ENCODE measurements around the gene PLA2G10.

DNA sequence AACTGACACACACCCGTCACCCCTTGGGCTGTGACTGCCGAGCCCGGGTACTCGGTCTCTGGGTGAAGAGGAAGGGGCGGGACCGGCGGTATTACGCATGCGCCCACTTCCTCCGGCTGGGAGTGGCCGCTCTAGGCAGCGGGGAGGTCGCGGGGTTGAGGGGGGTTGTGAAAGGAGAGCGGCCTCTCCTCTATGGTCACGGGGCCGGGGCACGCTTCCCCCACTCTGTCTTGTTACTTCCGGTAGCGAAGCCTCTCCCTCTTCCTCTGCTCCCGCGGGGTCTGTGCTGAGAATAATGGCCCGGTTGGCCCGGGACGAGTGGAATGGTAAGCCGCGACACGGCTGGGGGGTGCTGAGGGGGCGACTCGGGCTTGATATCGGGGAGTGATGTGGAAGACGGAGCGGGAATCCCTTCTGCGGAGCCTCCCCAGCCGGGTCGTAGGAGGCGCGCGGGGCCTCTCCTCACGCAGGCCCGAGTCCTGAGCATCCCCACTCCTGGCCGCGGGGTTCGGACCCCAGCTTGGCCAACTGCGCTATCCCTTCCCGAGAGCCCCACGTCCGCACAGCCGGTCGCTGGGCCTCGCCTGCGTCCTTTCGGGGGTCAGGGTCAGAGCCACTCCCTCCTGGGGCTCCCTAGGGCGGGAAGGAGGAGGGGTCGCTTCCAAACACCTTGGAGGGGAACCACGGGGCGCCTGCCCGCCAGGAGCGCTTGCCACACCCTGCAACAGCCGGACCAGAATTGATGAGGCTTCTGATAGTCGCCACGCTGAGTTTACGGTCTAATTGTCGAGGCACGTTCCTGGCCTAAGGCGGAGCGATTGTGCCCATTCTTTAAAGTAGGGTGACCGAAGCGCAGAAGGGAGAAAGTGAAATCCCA is 61.2 kb downstream of the PLA2G10 start, which contains the start of gene BFAR:
- TF ChIP-seq CTCF (IDR thresholded peaks at IDR 0.05) (no peak), POLR2A (IDR thresholded peaks at IDR 0.05) (peak; percentile 99 to 100)

All from Peyer's patch (tissue), 4 donors.